Immature natural killer cell (primary cell): Measurements from ENCODE around the gene KHK. TPM values are rescaled to one million over a fixed set of nuclear protein-coding genes. Genes with fewer than 3 reads are reported as not detected.

Experiments
- DNase-seq, 3 donors: peaks; one replicate each; pipeline ENCODE4 v3.0.0; 2022; ENCODE audit warnings: mixed read lengths in 1 of 3
- H3K27ac Mint-ChIP-seq, 6 donors: one replicate each; pipeline ENCODE4 v1.8.0; 2020; ENCODE audit warnings: mixed read lengths in 6 of 6, mild to moderate bottlenecking in 5 of 6, inconsistent platforms in 4 of 6, moderate library complexity in 3 of 6
- H3K27me3 Mint-ChIP-seq, 3 donors: one replicate each; pipeline ENCODE4 v1.8.0; 2020 to 2021; ENCODE audit warnings: low read depth in 3 of 3, mild to moderate bottlenecking in 3 of 3, mixed read lengths in 3 of 3, moderate library complexity in 3 of 3, inconsistent platforms in 1 of 3
- H3K36me3 Mint-ChIP-seq, 3 donors: one replicate each; pipeline ENCODE4 v1.8.0; 2020; ENCODE audit warnings: mixed read lengths in 3 of 3, inconsistent platforms in 2 of 3, mild to moderate bottlenecking in 2 of 3
- H3K4me1 Mint-ChIP-seq, 2 donors: one replicate each; pipeline ENCODE4 v1.8.0; 2020; ENCODE audit warnings: inconsistent platforms in 2 of 2, mild to moderate bottlenecking in 2 of 2, mixed read lengths in 2 of 2, moderate library complexity in 1 of 2
- H3K4me3 Mint-ChIP-seq, 5 donors: one replicate each; pipeline ENCODE4 v1.8.0; 2020; ENCODE audit warnings: mild to moderate bottlenecking in 5 of 5, mixed read lengths in 5 of 5, inconsistent platforms in 3 of 5, moderate library complexity in 3 of 5
- H3K9me3 Mint-ChIP-seq, 6 donors: one replicate each; pipeline ENCODE4 v1.8.0; 2020; ENCODE audit warnings: mild to moderate bottlenecking in 6 of 6, mixed read lengths in 6 of 6, inconsistent platforms in 4 of 6, moderate library complexity in 3 of 6
- polyA plus RNA-seq, 3 donors: library from polyadenylated mRNA; unstranded; fragments of 300-500 nt; fragmentation: Illumina TruSeq; gene quantifications; one replicate each; pipeline ENCODE4 v1.2.3, GENCODE V29; 2021

The KHK gene
- polyA plus RNA-seq, 3 donors from 2014 or later, result 7.0 to 9.5 (median 8.4) TPM

- Mint-ChIP-seq H3K9me3 (no peaks in the 10 kb centered on the region), H3K27ac (no peak overlapping the region)
Measured at GRCh38 chr2:27088634-27089033, 2.1 kb downstream of the KHK start.

GRCh38 chr2:27089111-27089954, 2.8 kb downstream of the KHK start:
- H3K4me3 Mint-ChIP-seq, result no peak overlapping the region
- no peak for DNase-seq
- H3K27ac Mint-ChIP-seq, result no peak overlapping the region
- peaks cover 13 to 23% of the 10 kb centered on the region in 2 donors for H3K4me1 Mint-ChIP-seq
- H3K9me3 Mint-ChIP-seq, result no peaks in the 10 kb centered on the region
- no peaks in the 10 kb centered on the region for H3K36me3 Mint-ChIP-seq
- peaks cover 2 to 4% (median 3%) of the 10 kb centered on the region in 3 donors for H3K27me3 Mint-ChIP-seq

More at GRCh38 chr2:27088634-27089033, 2.1 kb downstream of the KHK start:
- Mint-ChIP-seq H3K36me3 (no peaks in the 10 kb centered on the region), H3K4me3 (peak overlapping the region in 2 of 5 donors; percentile 35 to 38), H3K4me1 (peaks cover 14 to 23% of the 10 kb centered on the region in 2 donors), H3K27me3 (peaks cover 2 to 4% (median 3%) of the 10 kb centered on the region in 3 donors)
- DNase-seq, result no peak

- DNase-seq, result no peak
- peaks cover 9 to 22% of the 10 kb centered on the region in 2 donors for H3K4me1 Mint-ChIP-seq
- H3K36me3 Mint-ChIP-seq, result no peaks in the 10 kb centered on the region
- no peaks in the 10 kb centered on the region for H3K9me3 Mint-ChIP-seq
- peak overlapping the region in 1 of 6 donors; percentile 59 for H3K27ac Mint-ChIP-seq
- H3K27me3 Mint-ChIP-seq, result peaks cover 0 to 2% (median 0%) of the 10 kb centered on the region in 3 donors
- H3K4me3 Mint-ChIP-seq, result no peak overlapping the region
Measured at GRCh38 chr2:27091746-27092695, 5.4 kb downstream of the KHK start.

- H3K9me3 Mint-ChIP-seq, result no peaks in the 10 kb centered on the region
- no peak overlapping the region for H3K27ac Mint-ChIP-seq
Measured at GRCh38 chr2:27092696-27093429, 6.3 kb downstream of the KHK start.

GRCh38 chr2:27093430-27094352, 7.1 kb downstream of the KHK start:
- no peak for DNase-seq
- H3K36me3 Mint-ChIP-seq, result no peaks in the 10 kb centered on the region
- H3K9me3 Mint-ChIP-seq, result no peaks in the 10 kb centered on the region
- H3K4me3 Mint-ChIP-seq, result no peak overlapping the region
- no peaks in the 10 kb centered on the region for H3K27me3 Mint-ChIP-seq
- peaks cover 9 to 15% of the 10 kb centered on the region in 2 donors for H3K4me1 Mint-ChIP-seq
- H3K27ac Mint-ChIP-seq, result no peak overlapping the region

More at GRCh38 chr2:27092696-27093429, 6.3 kb downstream of the KHK start:
- Mint-ChIP-seq H3K36me3 (no peaks in the 10 kb centered on the region), H3K27me3 (peaks cover 0 to 2% (median 0%) of the 10 kb centered on the region in 3 donors), H3K4me3 (no peak overlapping the region), H3K4me1 (peaks cover 9 to 15% of the 10 kb centered on the region in 2 donors)
- no peak for DNase-seq

GRCh38 chr2:27094353-27094984, 7.9 kb downstream of the KHK start:
- H3K27me3 Mint-ChIP-seq, result no peaks in the 10 kb centered on the region
- H3K4me1 Mint-ChIP-seq, result peaks cover 9 to 15% of the 10 kb centered on the region in 2 donors
- H3K9me3 Mint-ChIP-seq, result no peaks in the 10 kb centered on the region
- H3K4me3 Mint-ChIP-seq, result no peak overlapping the region
- no peak for DNase-seq
- H3K36me3 Mint-ChIP-seq, result no peaks in the 10 kb centered on the region
- no peak overlapping the region for H3K27ac Mint-ChIP-seq

GRCh38 chr2:27095427-27095744, 8.8 kb downstream of the KHK start:
- peaks cover 7 to 15% of the 10 kb centered on the region in 2 donors for H3K4me1 Mint-ChIP-seq
- H3K27ac Mint-ChIP-seq, result peak overlapping the region in 1 of 6 donors; percentile 40
- peak overlapping the region in 2 of 5 donors; percentile 28 to 48 for H3K4me3 Mint-ChIP-seq

GRCh38 chr2:27095745-27096651, 9.4 kb downstream of the KHK start:
- no peaks in the 10 kb centered on the region for H3K27me3 Mint-ChIP-seq
- no peaks in the 10 kb centered on the region for H3K9me3 Mint-ChIP-seq
- no peaks in the 10 kb centered on the region for H3K36me3 Mint-ChIP-seq
- H3K4me1 Mint-ChIP-seq, result peaks cover 7 to 15% of the 10 kb centered on the region in 2 donors
- peak overlapping the region; percentile 28 to 58 (median 54) for H3K4me3 Mint-ChIP-seq
- peak overlapping the region in 1 of 6 donors; percentile 40 for H3K27ac Mint-ChIP-seq
- peak in 2 of 3 donors; percentile 25 to 31 for DNase-seq

More at GRCh38 chr2:27095427-27095744, 8.8 kb downstream of the KHK start:
- H3K27me3 Mint-ChIP-seq, result no peaks in the 10 kb centered on the region
- no peaks in the 10 kb centered on the region for H3K9me3 Mint-ChIP-seq
- no peaks in the 10 kb centered on the region for H3K36me3 Mint-ChIP-seq
- no peak for DNase-seq

- no peak overlapping the region for H3K4me3 Mint-ChIP-seq
- no peak for DNase-seq
- peaks cover 0 to 2% (median 0%) of the 10 kb centered on the region in 3 donors for H3K27me3 Mint-ChIP-seq
- no peaks in the 10 kb centered on the region for H3K9me3 Mint-ChIP-seq
- peak overlapping the region in 1 of 6 donors; percentile 36 for H3K27ac Mint-ChIP-seq
- H3K36me3 Mint-ChIP-seq, result no peaks in the 10 kb centered on the region
- H3K4me1 Mint-ChIP-seq, result peaks cover 7 to 15% of the 10 kb centered on the region in 2 donors
Measured at GRCh38 chr2:27096748-27097297, 10.3 kb downstream of the KHK start.

- Mint-ChIP-seq H3K27ac (no peak overlapping the region), H3K27me3 (peaks cover 0 to 2% (median 2%) of the 10 kb centered on the region in 3 donors), H3K4me1 (peaks cover 7 to 15% of the 10 kb centered on the region in 2 donors), H3K9me3 (no peaks in the 10 kb centered on the region), H3K36me3 (no peaks in the 10 kb centered on the region), H3K4me3 (no peak overlapping the region)
- no peak for DNase-seq
Measured at GRCh38 chr2:27097341-27097740, 10.8 kb downstream of the KHK start.

- no peak overlapping the region for H3K27ac Mint-ChIP-seq
- peaks cover 0 to 4% (median 4%) of the 10 kb centered on the region in 3 donors for H3K27me3 Mint-ChIP-seq
- no peak overlapping the region for H3K4me3 Mint-ChIP-seq
- DNase-seq, result no peak
- no peaks in the 10 kb centered on the region for H3K36me3 Mint-ChIP-seq
- H3K4me1 Mint-ChIP-seq, result peaks cover 7 to 15% of the 10 kb centered on the region in 2 donors
- no peaks in the 10 kb centered on the region for H3K9me3 Mint-ChIP-seq
Measured at GRCh38 chr2:27099334-27099955, 12.9 kb downstream of the KHK start.
